ENCODE results near the gene ASAP2. TPM values are rescaled to one million over a fixed set of nuclear protein-coding genes. Genes with fewer than 3 reads are reported as not detected.

ASAP2 gene
- total and polyA plus RNA-seq, 9 of the 15 experiments (the other 6 are each of a cell fraction or from before 2014, with no cell fraction given) = 0.06 to 4.3 (median 3.1) TPM

- Histone ChIP-seq H4K20me1 (replicated peaks; ENCODE audit: control insufficient read depth, insufficient read depth, low read length) (no peaks in the 10 kb centered on the region; the same call in 1 of the 2 replicates), H3K27me3 (ENCODE audit: control insufficient read depth in 2 of 2, insufficient read depth in 2 of 2, low read length in 2 of 2) (peaks cover 0 to 16% of the 10 kb centered on the region in 2 experiments; a peak in 1 of 5 replicates), H2AFZ (ENCODE audit: low read depth, low read length) (no peak overlapping the region), H3K36me3 (ENCODE audit: control insufficient read depth, insufficient read depth, low read length) (no peaks in the 10 kb centered on the region), H3K9me1 (ENCODE audit: control insufficient read depth, insufficient read depth, low read length) (no peaks in the 10 kb centered on the region), H3K79me2 (ENCODE audit: control insufficient read depth, insufficient read depth, low read length) (peaks cover 13% of the 10 kb centered on the region), H3K4me1 (replicated peaks in 1 of 2; ENCODE audit: control insufficient read depth in 2 of 2, insufficient read depth in 2 of 2, low read length in 2 of 2) (peaks cover 7 to 20% of the 10 kb centered on the region in 2 experiments; a peak in 4 of 5 replicates), H3K9ac (ENCODE audit: insufficient read depth in 1 of 2, low read depth in 2 of 2, low read length in 2 of 2) (no peak overlapping the region), H3K4me3 (no peak overlapping the region), H3K9me3 (replicated peaks; ENCODE audit: control insufficient read depth, insufficient read depth, low read depth, low read length) (no peaks in the 10 kb centered on the region), H3K27ac (ENCODE audit: extremely low read depth, low read depth, low read length) (no peak overlapping the region), H3K4me2 (ENCODE audit: insufficient read depth, low read length) (no peak overlapping the region)
- in situ Hi-C loops (cut with MboI) (no loop called here), intact Hi-C loops (cut with micrococcal nuclease) (no loop called here)
- DNase-seq (ENCODE audit: extremely low read depth in 1 of 4, low spot score in 3 of 4) (no peak), ATAC-seq (no peak), FAIRE-seq (no peak)
- no TSS peak for BruUV-seq (replicated peaks)
- POLR2A ChIA-PET = no interaction called here
- 66% methylated on average over 4 of the region's 4 CpGs for WGBS (ENCODE audit: insufficient coverage, low coverage, missing lambda C conversion rate)
- CTCF ChIA-PET (ENCODE audit: low intra/inter-chr PET ratio) = no interaction called here
- TF ChIP-seq RFX1 (IDR thresholded peaks at IDR 0.05) (peak; percentile 40; the same call in 1 of the 2 replicates), FIP1L1 (IDR thresholded peaks at IDR 0.05; ENCODE audit: low read depth, low read length, poor library complexity, severe bottlenecking) (no peak)
Measured at GRCh38 chr2:9211496-9211895, 4.9 kb downstream of the ASAP2 start.

DNA sequence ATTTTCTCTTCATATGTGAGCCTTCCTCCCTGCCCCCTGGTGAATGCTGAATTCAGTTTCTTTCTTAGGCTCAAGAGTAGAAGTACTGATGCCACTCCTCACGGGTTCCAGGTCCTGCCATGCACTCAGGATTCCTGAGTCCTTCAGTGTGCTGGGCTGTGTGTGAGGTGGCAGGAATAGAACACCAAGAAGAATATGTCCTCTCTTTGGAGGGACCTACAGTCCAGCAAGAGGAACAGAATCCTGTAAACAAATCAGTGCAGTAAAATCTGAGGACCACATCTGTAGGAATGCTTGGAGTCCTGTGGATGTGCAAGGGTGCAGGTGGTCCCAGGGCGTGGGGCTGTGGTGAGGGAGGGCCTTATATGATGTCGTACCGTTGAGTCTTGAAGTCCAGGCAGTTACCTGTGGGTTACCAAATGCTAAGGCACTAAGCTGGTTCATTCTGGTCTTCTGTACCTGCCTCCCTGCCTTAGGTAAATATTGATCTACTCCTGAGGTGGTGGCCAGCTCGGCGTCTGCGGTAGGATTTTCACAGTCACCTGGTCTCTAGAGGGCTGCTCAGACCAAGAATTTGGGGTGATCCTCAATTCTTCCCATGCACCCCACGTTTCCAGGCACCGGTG, 5.5 kb downstream of the ASAP2 start:
- no peak for ATAC-seq

More for the DNA sequence above, 5.5 kb downstream of the ASAP2 start:
- no peaks in the 10 kb centered on the region for H3K36me3 ChIP-seq (ENCODE audit: control insufficient read depth, insufficient read depth, low read length)
- no peak for FAIRE-seq
- no peaks in the 10 kb centered on the region for H3K9me3 ChIP-seq (replicated peaks; ENCODE audit: control insufficient read depth, insufficient read depth, low read depth, low read length)
- H3K9me1 ChIP-seq (ENCODE audit: control insufficient read depth, insufficient read depth, low read length) = no peaks in the 10 kb centered on the region
- no peak overlapping the region for H3K4me2 ChIP-seq (ENCODE audit: insufficient read depth, low read length)
- no peak overlapping the region for H3K27ac ChIP-seq (ENCODE audit: extremely low read depth, low read depth, low read length)
- H3K79me2 ChIP-seq (ENCODE audit: control insufficient read depth, insufficient read depth, low read length) = peaks cover 13% of the 10 kb centered on the region
- DNase-seq (ENCODE audit: extremely low read depth in 1 of 4, low spot score in 3 of 4) = no peak
- BruUV-seq (replicated peaks) = no TSS peak
- WGBS (ENCODE audit: insufficient coverage, low coverage, missing lambda C conversion rate) = 35% methylated on average over 9 of the region's 9 CpGs
- no peaks in the 10 kb centered on the region; the same call in 1 of the 2 replicates for H4K20me1 ChIP-seq (replicated peaks; ENCODE audit: control insufficient read depth, insufficient read depth, low read length)
- H3K4me3 ChIP-seq = no peak overlapping the region
- no peak overlapping the region for H2AFZ ChIP-seq (ENCODE audit: low read depth, low read length)
- H3K27me3 ChIP-seq (ENCODE audit: control insufficient read depth in 2 of 2, insufficient read depth in 2 of 2, low read length in 2 of 2) = peaks cover 0 to 16% of the 10 kb centered on the region in 2 experiments; a peak in 1 of 5 replicates
- intact Hi-C loops (cut with micrococcal nuclease) = no loop called here
- in situ Hi-C loops (cut with MboI) = no loop called here
- ChIA-PET POLR2A (interaction anchor here (0.7 to 1.2 kb wide), 2 partner anchors 11 to 30 kb away, joined by 3 read pairs; no protein-coding TSS in a partner anchor), CTCF (ENCODE audit: low intra/inter-chr PET ratio) (no interaction called here)
- H3K9ac ChIP-seq (ENCODE audit: insufficient read depth in 1 of 2, low read depth in 2 of 2, low read length in 2 of 2) = no peak overlapping the region; a peak in 1 of 4 replicates
- peaks cover 7 to 16% of the 10 kb centered on the region in 2 experiments; a peak in 4 of 5 replicates for H3K4me1 ChIP-seq (replicated peaks in 1 of 2; ENCODE audit: control insufficient read depth in 2 of 2, insufficient read depth in 2 of 2, low read length in 2 of 2)
- 0 out of 4 replicates have a peak, but pooled peaks of 1 of the 2 experiments have one; percentile 29 for TF ChIP-seq KDM1A (IDR thresholded peaks at IDR 0.05)
- no peak for TF ChIP-seq NFXL1 (CRISPR knock-in tag; IDR thresholded peaks at IDR 0.05)
